ENCODE results near the gene EVPL.

DNA sequence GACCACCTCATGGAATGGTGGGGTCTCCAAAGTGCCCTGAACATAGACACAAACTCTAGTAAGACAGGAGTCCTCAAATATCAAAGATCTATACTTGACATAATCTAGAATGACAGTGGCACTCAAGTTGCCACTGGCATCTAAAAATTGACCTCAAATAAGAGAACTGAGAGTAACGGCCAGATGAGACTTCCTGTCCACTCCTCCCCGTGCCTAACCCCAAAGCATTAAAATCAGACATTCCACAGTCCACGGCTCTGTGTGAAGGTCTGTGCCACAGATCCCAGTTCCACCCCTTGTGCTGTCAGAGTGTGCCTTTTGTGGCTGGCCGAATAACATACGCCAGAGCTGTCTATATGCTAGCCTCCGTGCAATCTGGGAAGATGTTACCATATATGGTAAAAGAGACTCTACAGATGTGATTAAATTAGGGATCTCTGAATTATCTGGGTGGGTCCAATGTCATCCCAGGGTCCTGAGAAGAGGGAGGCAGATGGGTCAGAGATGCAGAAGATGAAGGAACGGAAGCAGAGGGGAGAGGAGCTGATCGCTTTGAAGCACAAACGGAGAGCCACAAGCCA is 21.0 kb upstream of the EVPL start:
- TF ChIP-seq CTCF (IDR thresholded peaks at IDR 0.05; ENCODE audit: extremely low read depth in 1 of 2, insufficient read depth in 1 of 2, low read depth in 1 of 2, low read length in 2 of 2) (no peak), MAX (IDR thresholded peaks at IDR 0.05; ENCODE audit: insufficient read depth, insufficient read length) (no peak), EZH2 (IDR thresholded peaks at IDR 0.05; ENCODE audit: borderline replicate concordance, low read depth, low read length, severe bottlenecking) (no peak), JUN (IDR thresholded peaks at IDR 0.05; ENCODE audit: borderline replicate concordance, insufficient read depth, insufficient read length, low read depth) (no peak), POLR2AphosphoS5 (IDR thresholded peaks at IDR 0.05; ENCODE audit: insufficient read depth, low read depth, low read length) (no peak)
